GM18505 (cell line): ENCODE data around the gene MRPS15.
"Not testable (repeated sequence)": the region's sequence is repeated elsewhere in the genome, so short reads cannot be mapped to it uniquely, and the experiment has no call there.

Experiments used
- ATAC-seq: cut with Tn5 transposase; IDR thresholded peaks from one replicate; pipeline ENCODE4 v1.9.1; 2021; ENCODE audit not compliant: unreplicated experiment
- POLR2A ChIP-seq: IDR thresholded peaks from 4 replicates; pipeline ENCODE4 v1.6.1; 2011; ENCODE audit warnings: borderline replicate concordance; ENCODE audit not compliant: insufficient read depth, insufficient read length; ENCODE audit errors: extremely low read depth

Gene MRPS15

GRCh38 chr1:36493524-36493923, 29.3 kb upstream of the MRPS15 start:
- no peak for TF ChIP-seq POLR2A
- no peak for ATAC-seq

GRCh38 chr1:36492491-36492890, 28.3 kb upstream of the MRPS15 start:
- ATAC-seq = no peak

GRCh38 chr1:36489258-36490051, 25.3 kb upstream of the MRPS15 start:
- ATAC-seq = not testable (repeated sequence)

More at GRCh38 chr1:36492491-36492890, 28.3 kb upstream of the MRPS15 start:
- no peak for TF ChIP-seq POLR2A

GRCh38 chr1:36487906-36488305, 23.7 kb upstream of the MRPS15 start:
- no peak for ATAC-seq
- TF ChIP-seq POLR2A = no peak

- ATAC-seq = not testable (repeated sequence)
Observed at GRCh38 chr1:36487336-36487725, 23.1 kb upstream of the MRPS15 start.

GRCh38 chr1:36486439-36487335, 22.5 kb upstream of the MRPS15 start:
- no peak for TF ChIP-seq POLR2A
- no peak for ATAC-seq

- ATAC-seq = no peak
- no peak for TF ChIP-seq POLR2A
Observed at GRCh38 chr1:36486093-36486438, 21.9 kb upstream of the MRPS15 start.

GRCh38 chr1:36484099-36484498, 19.9 kb upstream of the MRPS15 start:
- TF ChIP-seq POLR2A = no peak
- ATAC-seq = no peak

- no peak for ATAC-seq
- TF ChIP-seq POLR2A = no peak
Observed at GRCh38 chr1:36482724-36483388, 18.7 kb upstream of the MRPS15 start, which contains the start of gene CSF3R. Gene CSF3R, minus strand, starts transcription at chr1:36482913. Its CDS starts 3,417 bp downstream, at chr1:36479496.

- TF ChIP-seq POLR2A = no peak
- ATAC-seq = no peak
Observed at GRCh38 chr1:36481771-36482723, 17.9 kb upstream of the MRPS15 start.

- no peak for TF ChIP-seq POLR2A
- no peak for ATAC-seq
Observed at GRCh38 chr1:36481091-36481490, 16.9 kb upstream of the MRPS15 start.

- no peak for TF ChIP-seq POLR2A
- ATAC-seq = no peak
Observed at GRCh38 chr1:36480161-36480560, 16.0 kb upstream of the MRPS15 start.

- TF ChIP-seq POLR2A = no peak
- ATAC-seq = no peak
Observed at GRCh38 chr1:36479505-36480051, 15.4 kb upstream of the MRPS15 start.

- not testable (repeated sequence) for ATAC-seq
Observed at GRCh38 chr1:36477615-36478014, 13.4 kb upstream of the MRPS15 start.
